ENCODE measurements around the gene ZMYND11.

- TF ChIP-seq, protein P1, sequence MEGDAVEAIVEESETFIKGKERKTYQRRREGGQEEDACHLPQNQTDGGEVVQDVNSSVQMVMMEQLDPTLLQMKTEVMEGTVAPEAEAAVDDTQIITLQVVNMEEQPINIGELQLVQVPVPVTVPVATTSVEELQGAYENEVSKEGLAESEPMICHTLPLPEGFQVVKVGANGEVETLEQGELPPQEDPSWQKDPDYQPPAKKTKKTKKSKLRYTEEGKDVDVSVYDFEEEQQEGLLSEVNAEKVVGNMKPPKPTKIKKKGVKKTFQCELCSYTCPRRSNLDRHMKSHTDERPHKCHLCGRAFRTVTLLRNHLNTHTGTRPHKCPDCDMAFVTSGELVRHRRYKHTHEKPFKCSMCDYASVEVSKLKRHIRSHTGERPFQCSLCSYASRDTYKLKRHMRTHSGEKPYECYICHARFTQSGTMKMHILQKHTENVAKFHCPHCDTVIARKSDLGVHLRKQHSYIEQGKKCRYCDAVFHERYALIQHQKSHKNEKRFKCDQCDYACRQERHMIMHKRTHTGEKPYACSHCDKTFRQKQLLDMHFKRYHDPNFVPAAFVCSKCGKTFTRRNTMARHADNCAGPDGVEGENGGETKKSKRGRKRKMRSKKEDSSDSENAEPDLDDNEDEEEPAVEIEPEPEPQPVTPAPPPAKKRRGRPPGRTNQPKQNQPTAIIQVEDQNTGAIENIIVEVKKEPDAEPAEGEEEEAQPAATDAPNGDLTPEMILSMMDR (conservative IDR thresholded peaks at IDR 0.05; ENCODE audit: low read length), result no peak
- no peak for TF ChIP-seq EZH2phosphoT487 (IDR thresholded peaks at IDR 0.05; ENCODE audit: borderline replicate concordance)
Observed at GRCh38 chr10:288316-289200, 153.3 kb downstream of the ZMYND11 start.

Measured in Loucy (cell line).